HepG2 (cell line): Measurements from ENCODE around the gene RBMS2. TPM values are rescaled to one million over a fixed set of nuclear protein-coding genes. Genes with fewer than 3 reads are reported as not detected.

Experiments used
- ARNT ChIP-seq: fragments of 450-650 bp; IDR thresholded peaks from 2 replicates; pipeline ENCODE4 v1.6.1; 2017
- HNF4G ChIP-seq, 2 experiments: sonication (generic) in 1 of 2; formaldehyde crosslinking in 1 of 2; IDR thresholded peaks; 2 replicates each; pipeline versions ENCODE4 v1.4.0 to v1.6.1; 2011 to 2020; ENCODE audit warnings: borderline replicate concordance in 2 of 2, low read depth in 2 of 2, mild to moderate bottlenecking in 2 of 2, low read length in 1 of 2, missing genetic modification reagents in 1 of 2, moderate library complexity in 1 of 2
- KAT7 ChIP-seq: IDR thresholded peaks from 2 replicates; pipeline ENCODE4 v1.6.1; 2018; ENCODE audit warnings: borderline replicate concordance, missing compliant biosample characterization
- KDM2A ChIP-seq: sonication (generic); formaldehyde crosslinking; IDR thresholded peaks from 2 replicates; pipeline ENCODE4 v1.4.0; 2020; ENCODE audit warnings: low read depth, missing genetic modification reagents, borderline replicate concordance
- MAFK ChIP-seq, 2 experiments: IDR thresholded peaks in 1 of 2; conservative IDR thresholded peaks in 1 of 2; 2 replicates each; pipeline ENCODE4 v1.6.1; 2011; ENCODE audit warnings: improper control_type of control experiment in 2 of 2, low read length in 2 of 2
- NKX3-1 ChIP-seq: sonication (generic); formaldehyde crosslinking; IDR thresholded peaks from 2 replicates; pipeline ENCODE4 v1.5.0; 2020; ENCODE audit warnings: missing genetic modification reagents
- SRSF4 ChIP-seq: fragments of 200-400 bp; formaldehyde crosslinking; IDR thresholded peaks from one replicate; pipeline ENCODE4 v1.6.1; 2018; ENCODE audit warnings: mild to moderate bottlenecking, low read depth, low read length, moderate library complexity; ENCODE audit not compliant: poor library complexity, severe bottlenecking
- YEATS4 ChIP-seq: sonication (generic); formaldehyde crosslinking; IDR thresholded peaks from 2 replicates; pipeline ENCODE4 v1.4.0; 2020; ENCODE audit warnings: missing genetic modification reagents, borderline replicate concordance
- ZFP36L1 ChIP-seq: sonication (generic); formaldehyde crosslinking; IDR thresholded peaks from 2 replicates; pipeline ENCODE4 v1.8.0; 2022; ENCODE audit warnings: mild to moderate bottlenecking, missing genetic modification reagents, moderate library complexity
- ZNF264 ChIP-seq: sonication (generic); formaldehyde crosslinking; IDR thresholded peaks from 2 replicates; pipeline ENCODE4 v1.4.0; 2020; ENCODE audit warnings: missing genetic modification reagents
- ZNF281 ChIP-seq: sonication (generic); formaldehyde crosslinking; IDR thresholded peaks from 2 replicates; pipeline ENCODE4 v1.4.0; 2020; ENCODE audit warnings: missing genetic modification reagents, borderline replicate concordance
- ZNF383 ChIP-seq: sonication (generic); formaldehyde crosslinking; IDR thresholded peaks from 2 replicates; pipeline ENCODE4 v1.4.0; 2020; ENCODE audit warnings: missing genetic modification reagents, mild to moderate bottlenecking, borderline replicate concordance
- ZNF562 ChIP-seq: sonication (generic); formaldehyde crosslinking; IDR thresholded peaks from 2 replicates; pipeline ENCODE4 v1.8.0; 2022; ENCODE audit warnings: missing genetic modification reagents, borderline replicate concordance
- ZNF572 ChIP-seq: sonication (generic); formaldehyde crosslinking; IDR thresholded peaks from 2 replicates; pipeline ENCODE4 v1.5.1; 2020; ENCODE audit warnings: mild to moderate bottlenecking, missing genetic modification reagents
- ZNF770 ChIP-seq: sonication (generic); formaldehyde crosslinking; IDR thresholded peaks from 2 replicates; pipeline ENCODE4 v1.5.0; 2020; ENCODE audit warnings: mild to moderate bottlenecking, missing genetic modification reagents
- ZSCAN20 ChIP-seq: sonication (generic); formaldehyde crosslinking; IDR thresholded peaks from 2 replicates; pipeline ENCODE4 v1.4.0; 2020; ENCODE audit warnings: missing genetic modification reagents, mild to moderate bottlenecking, borderline replicate concordance
- ZSCAN9 ChIP-seq: IDR thresholded peaks from 2 replicates; pipeline ENCODE4 v1.6.1; 2016; ENCODE audit warnings: borderline replicate concordance
- polyA plus RNA-seq, 8 experiments: library from polyadenylated mRNA; depleted of rRNA in 3 of 8; stranded (reverse) in 7 of 8; unstranded in 1 of 8; fragments of >200 nt; fragmentation: Illumina TruSeq in 4 of 8; extraction: Trizol in 4 of 8; gene quantifications; 2 replicates each; pipeline versions ENCODE4 v1.2.1 to v1.2.3, GENCODE V29; 2011 to 2016; ENCODE audit warnings: low read depth in 4 of 8, missing spikeins in 1 of 8, mixed read lengths in 1 of 8; ENCODE audit not compliant: insufficient read depth in 1 of 8
- total RNA-seq, 5 experiments: library from RNA; depleted of rRNA; stranded (reverse); fragments of >200 nt; fragmentation: Illumina TruSeq; extraction: Trizol; gene quantifications; 2 replicates each; pipeline ENCODE4 v1.2.3, GENCODE V29; 2016; ENCODE audit warnings: low read depth in 1 of 5
- TF ChIP-seq, protein P1 (sequence below): sonication (generic); formaldehyde crosslinking; IDR thresholded peaks from 2 replicates; pipeline ENCODE4 v1.5.1; 2020; ENCODE audit warnings: mild to moderate bottlenecking, moderate library complexity, missing genetic modification reagents

The RBMS2 gene
- total and polyA plus RNA-seq, 2 of the 13 experiments (the other 11 are each of a cell fraction or from before 2014, with no cell fraction given) = 0.53 to 7.4 TPM

- TF ChIP-seq ZNF383 (CRISPR knock-in tag) (no peak), ARNT (no peak), MAFK (conservative IDR thresholded peaks at IDR 0.05 in 1 of 2, IDR thresholded peaks at IDR 0.05 in 1 of 2; ENCODE audit: low read length in 2 of 2) (no peak), ZFP36L1 (CRISPR knock-in tag) (no peak), ZNF281 (CRISPR knock-in tag) (peak; percentile 94), ZNF572 (CRISPR knock-in tag) (no peak), KDM2A (CRISPR knock-in tag) (peak; percentile 59; the same call in 1 of the 2 replicates), ZSCAN9 (CRISPR knock-in tag) (peak; percentile 72; the same call in 1 of the 2 replicates), ZSCAN20 (CRISPR knock-in tag) (no peak), NKX3-1 (CRISPR knock-in tag) (no peak), ZNF562 (CRISPR knock-in tag) (no peak), YEATS4 (CRISPR knock-in tag) (no peak; the same call in 1 of the 2 replicates), KAT7 (CRISPR knock-in tag) (peak; percentile 68; the same call in 1 of the 2 replicates), ZNF770 (CRISPR knock-in tag) (no peak), SRSF4 (no peak), HNF4G (IDR thresholded peaks at IDR 0.05; ENCODE audit: borderline replicate concordance, low read depth, low read length) (no peak), HNF4G (CRISPR knock-in tag; IDR thresholded peaks at IDR 0.05; ENCODE audit: borderline replicate concordance, low read depth) (no peak), ZNF264 (CRISPR knock-in tag) (no peak)
- TF ChIP-seq, protein P1, sequence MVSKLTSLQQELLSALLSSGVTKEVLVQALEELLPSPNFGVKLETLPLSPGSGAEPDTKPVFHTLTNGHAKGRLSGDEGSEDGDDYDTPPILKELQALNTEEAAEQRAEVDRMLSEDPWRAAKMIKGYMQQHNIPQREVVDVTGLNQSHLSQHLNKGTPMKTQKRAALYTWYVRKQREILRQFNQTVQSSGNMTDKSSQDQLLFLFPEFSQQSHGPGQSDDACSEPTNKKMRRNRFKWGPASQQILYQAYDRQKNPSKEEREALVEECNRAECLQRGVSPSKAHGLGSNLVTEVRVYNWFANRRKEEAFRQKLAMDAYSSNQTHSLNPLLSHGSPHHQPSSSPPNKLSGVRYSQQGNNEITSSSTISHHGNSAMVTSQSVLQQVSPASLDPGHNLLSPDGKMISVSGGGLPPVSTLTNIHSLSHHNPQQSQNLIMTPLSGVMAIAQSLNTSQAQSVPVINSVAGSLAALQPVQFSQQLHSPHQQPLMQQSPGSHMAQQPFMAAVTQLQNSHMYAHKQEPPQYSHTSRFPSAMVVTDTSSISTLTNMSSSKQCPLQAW (CRISPR knock-in tag) = no peak
Measured at GRCh38 chr12:56628671-56629458, 107.2 kb downstream of the RBMS2 start (continued).
